Right lobe of liver (tissue), 4 donors: ENCODE data around the gene CCDC33.

ENCODE experiments used
- POLR2A ChIP-seq: fragments of 450-650 bp; IDR thresholded peaks from one replicate; pipeline ENCODE4 v1.6.1; 2017; ENCODE audit warnings: antibody characterized with exemption, mild to moderate bottlenecking
- TF ChIP-seq, protein P1 (sequence below), 4 donors: fragments of 200-600 bp in 3 of 4; fragments of 450-650 bp in 1 of 4; IDR thresholded peaks; one replicate each; pipeline versions ENCODE4 v1.5.1 to v1.8.0; 2016 to 2022; ENCODE audit warnings: antibody characterized with exemption in 4 of 4, mild to moderate bottlenecking in 2 of 4
- donor health status: DM: no; HTN: no; CAD: no.
- donor health status: DM: no; HTN: no; CAD: no.
- donor health status: DM: no; HTN: yes; CAD: no.

GRCh38 chr15:74203914-74204431 lies 32.2 kb upstream of the CCDC33 start:
- no peak for TF ChIP-seq POLR2A
- TF ChIP-seq, protein P1, sequence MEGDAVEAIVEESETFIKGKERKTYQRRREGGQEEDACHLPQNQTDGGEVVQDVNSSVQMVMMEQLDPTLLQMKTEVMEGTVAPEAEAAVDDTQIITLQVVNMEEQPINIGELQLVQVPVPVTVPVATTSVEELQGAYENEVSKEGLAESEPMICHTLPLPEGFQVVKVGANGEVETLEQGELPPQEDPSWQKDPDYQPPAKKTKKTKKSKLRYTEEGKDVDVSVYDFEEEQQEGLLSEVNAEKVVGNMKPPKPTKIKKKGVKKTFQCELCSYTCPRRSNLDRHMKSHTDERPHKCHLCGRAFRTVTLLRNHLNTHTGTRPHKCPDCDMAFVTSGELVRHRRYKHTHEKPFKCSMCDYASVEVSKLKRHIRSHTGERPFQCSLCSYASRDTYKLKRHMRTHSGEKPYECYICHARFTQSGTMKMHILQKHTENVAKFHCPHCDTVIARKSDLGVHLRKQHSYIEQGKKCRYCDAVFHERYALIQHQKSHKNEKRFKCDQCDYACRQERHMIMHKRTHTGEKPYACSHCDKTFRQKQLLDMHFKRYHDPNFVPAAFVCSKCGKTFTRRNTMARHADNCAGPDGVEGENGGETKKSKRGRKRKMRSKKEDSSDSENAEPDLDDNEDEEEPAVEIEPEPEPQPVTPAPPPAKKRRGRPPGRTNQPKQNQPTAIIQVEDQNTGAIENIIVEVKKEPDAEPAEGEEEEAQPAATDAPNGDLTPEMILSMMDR (IDR thresholded peaks at IDR 0.05) = no peak
